Breast epithelium (tissue), 4 donors: Measurements from ENCODE around the gene HCFC1R1. TPM values are rescaled to one million over a fixed set of nuclear protein-coding genes. Genes with fewer than 3 reads are reported as not detected.

Experiments used
- DNase-seq, 2 donors: peaks; one replicate each; pipeline ENCODE4 v3.0.0-alpha.2; 2019; ENCODE audit warnings: low spot score in 2 of 2
- H3K27ac ChIP-seq, 2 donors: fragments of 200-600 bp; sonication (generic) in 1 of 2; one replicate each; pipeline ENCODE4 v1.5.1; 2016 to 2019; ENCODE audit warnings: mild to moderate bottlenecking in 1 of 2
- H3K27me3 ChIP-seq, 2 donors: fragments of 200-600 bp; sonication (generic) in 1 of 2; one replicate each; pipeline versions ENCODE4 v1.5.1 to v1.6.0; 2017 to 2019; ENCODE audit warnings: control low read depth in 1 of 2, mild to moderate bottlenecking in 1 of 2
- H3K36me3 ChIP-seq: fragments of 200-600 bp; one replicate; pipeline ENCODE4 v1.5.1; 2019
- H3K4me1 ChIP-seq, 2 donors: fragments of 200-600 bp; sonication (generic); one replicate each; pipeline ENCODE4 v1.5.1; 2016 to 2019; ENCODE audit warnings: control low read depth in 1 of 2
- H3K4me3 ChIP-seq, 3 donors: fragments of 200-600 bp; sonication (generic); 1 replicate in 2 of 3; 2 replicates in 1 of 3; pipeline ENCODE4 v1.5.1; 2016 to 2019; ENCODE audit warnings: mild to moderate bottlenecking in 3 of 3, moderate library complexity in 2 of 3
- H3K9me3 ChIP-seq, 2 donors: fragments of 200-600 bp; sonication (generic) in 1 of 2; one replicate each; pipeline ENCODE4 v1.5.1; 2016 to 2019; ENCODE audit warnings: control low read depth in 1 of 2
- CTCF ChIP-seq, 3 donors: fragments of 450-650 bp; IDR thresholded peaks; one replicate each; pipeline ENCODE4 v1.5.1; 2016 to 2017; ENCODE audit warnings: antibody characterized with exemption in 3 of 3, mild to moderate bottlenecking in 3 of 3, moderate library complexity in 3 of 3
- POLR2A ChIP-seq: fragments of 450-650 bp; IDR thresholded peaks from one replicate; pipeline ENCODE4 v1.6.1; 2016; ENCODE audit warnings: antibody characterized with exemption, mild to moderate bottlenecking, moderate library complexity
- POLR2AphosphoS5 ChIP-seq, 3 donors: sonication (generic); formaldehyde crosslinking; IDR thresholded peaks; one replicate each; pipeline ENCODE4 v1.6.1; 2017; ENCODE audit warnings: antibody characterized with exemption in 3 of 3
- intact Hi-C: fragments of 100-400 bp; cut with DNase I; formaldehyde crosslinking; loops from one replicate; pipeline ENCODE4 v1.15.1; 2023; ENCODE audit warnings: low total_unique reads
- total RNA-seq, 3 donors: library from RNA; depleted of rRNA; stranded (reverse); fragments of >200 nt; gene quantifications; one replicate each; pipeline ENCODE4 v1.1.0, GENCODE V29; 2016

Gene HCFC1R1
- total RNA-seq, 3 donors from 2014 or later, result 8.8 to 26.5 (median 17.3) TPM

DNA sequence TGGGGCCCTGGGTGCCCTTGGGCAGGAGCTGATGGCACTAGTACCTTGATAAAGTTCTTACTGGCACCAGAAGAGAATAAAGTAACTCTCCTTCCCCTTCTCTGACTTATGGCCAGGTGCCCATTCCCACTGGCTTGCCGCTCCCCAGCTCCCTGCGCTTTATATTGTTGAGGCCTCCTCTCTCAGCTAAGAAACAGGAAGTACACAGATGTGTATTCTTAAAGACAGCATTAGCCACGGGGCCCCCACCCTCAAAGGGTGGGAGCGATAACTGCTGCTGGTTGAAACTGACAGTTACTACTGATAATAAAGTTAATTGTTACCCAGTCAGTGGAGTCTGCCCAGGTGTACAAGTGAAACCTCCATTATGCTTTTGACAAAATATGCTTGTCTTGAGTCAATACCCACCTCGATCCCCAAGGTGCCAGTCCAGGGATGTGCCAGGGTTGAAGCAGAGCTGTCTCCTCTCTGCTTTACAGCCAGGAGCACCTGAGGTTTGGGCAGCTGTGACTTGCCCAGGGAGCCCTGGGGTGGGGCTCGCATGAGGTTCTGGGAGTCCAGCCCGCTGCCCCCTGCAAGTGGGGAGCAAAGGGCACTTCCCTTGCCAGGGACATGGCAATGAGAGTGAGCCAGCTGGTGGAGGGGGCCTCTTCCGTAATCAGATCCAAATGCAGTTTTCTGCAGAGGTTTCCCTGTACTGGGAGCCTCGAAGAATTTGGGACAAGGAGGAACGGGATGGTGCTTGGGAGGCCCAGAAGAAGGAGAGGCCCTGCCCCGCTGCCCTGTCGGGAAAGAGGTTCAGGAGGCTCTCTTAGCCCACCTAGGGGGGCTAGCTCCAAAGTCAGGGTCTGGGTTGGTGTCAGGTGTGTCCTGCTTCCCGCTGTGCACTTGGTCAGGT is 16.4 kb downstream of the HCFC1R1 start:
- Histone ChIP-seq H3K27ac (no peak overlapping the region), H3K36me3 (no peaks in the 10 kb centered on the region), H3K4me1 (no peaks in the 10 kb centered on the region), H3K9me3 (no peaks in the 10 kb centered on the region), H3K27me3 (peaks cover 0 to 16% of the 10 kb centered on the region in 2 donors), H3K4me3 (no peak overlapping the region)
- TF ChIP-seq POLR2A, result no peak
- no peak for TF ChIP-seq POLR2AphosphoS5 (IDR thresholded peaks at IDR 0.05)
- TF ChIP-seq CTCF (IDR thresholded peaks at IDR 0.05), result no peak
- no peak for DNase-seq
- intact Hi-C loops, result no loop called here

DNA sequence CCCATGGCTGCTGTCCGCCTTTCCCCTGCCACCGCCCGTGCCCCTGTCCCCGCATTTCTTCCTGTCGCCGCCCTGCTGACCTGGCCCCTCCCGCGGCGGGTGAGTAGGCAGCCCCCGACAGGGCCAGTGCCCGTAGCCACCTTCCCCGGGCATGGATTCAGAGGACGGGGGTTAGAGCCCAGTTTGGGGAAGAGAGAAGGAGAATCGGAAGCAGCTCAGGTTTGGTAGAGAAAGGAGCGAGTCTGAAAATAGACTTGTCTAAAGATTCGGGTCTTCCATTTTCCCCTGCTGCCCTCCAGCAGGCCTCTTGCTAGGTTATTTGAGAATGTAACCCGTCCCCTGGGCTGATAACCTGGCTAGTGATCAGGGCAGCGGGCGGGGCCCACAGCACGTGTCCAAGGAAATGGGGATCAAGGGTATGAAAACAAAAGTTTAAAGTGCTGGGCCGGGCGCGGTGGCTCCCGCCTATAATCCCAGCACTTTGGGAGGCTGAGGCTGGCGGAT is 18.9 kb downstream of the HCFC1R1 start:
- H3K9me3 ChIP-seq, result no peaks in the 10 kb centered on the region
- H3K27me3 ChIP-seq, result peaks cover 0 to 2% of the 10 kb centered on the region in 2 donors
- no peaks in the 10 kb centered on the region for H3K36me3 ChIP-seq
- no peak for DNase-seq
- no peak overlapping the region for H3K27ac ChIP-seq
- H3K4me3 ChIP-seq, result peak overlapping the region; percentile 17 to 63 (median 43)
- TF ChIP-seq POLR2A (no peak), POLR2AphosphoS5 (IDR thresholded peaks at IDR 0.05) (no peak), CTCF (IDR thresholded peaks at IDR 0.05) (no peak)
- H3K4me1 ChIP-seq, result no peaks in the 10 kb centered on the region
- intact Hi-C loops, result no loop called here

DNA sequence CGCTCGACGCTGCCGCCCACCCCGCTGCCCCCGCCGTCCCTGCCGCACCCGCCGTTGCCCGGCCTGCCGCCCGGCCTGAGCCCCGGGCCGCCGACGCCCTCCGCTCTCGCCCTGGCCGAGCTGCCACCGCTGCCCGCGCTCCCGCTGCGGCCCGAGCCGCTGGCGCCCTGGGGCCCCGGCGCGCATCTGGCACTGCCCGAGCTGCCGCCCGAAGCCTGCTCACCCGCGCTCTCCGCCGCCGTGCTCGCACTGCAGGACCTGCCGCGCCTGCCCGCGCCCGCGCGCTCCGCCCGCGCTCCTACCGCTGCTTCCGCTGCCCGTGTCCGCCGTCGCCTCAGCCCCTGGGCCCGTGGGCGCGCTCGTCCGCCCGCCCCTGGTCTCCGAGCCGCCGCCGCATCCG is 19.4 kb downstream of the HCFC1R1 start:
- no peak for DNase-seq
- Histone ChIP-seq H3K27me3 (peaks cover 0 to 2% of the 10 kb centered on the region in 2 donors), H3K4me1 (no peaks in the 10 kb centered on the region), H3K27ac (peak overlapping the region in 1 of 2 donors; percentile 48), H3K9me3 (no peaks in the 10 kb centered on the region), H3K4me3 (peak overlapping the region in 2 of 3 donors; percentile 43 to 63), H3K36me3 (no peaks in the 10 kb centered on the region)
- intact Hi-C loops, result no loop called here
- TF ChIP-seq CTCF (IDR thresholded peaks at IDR 0.05), result no peak
- no peak for TF ChIP-seq POLR2A
- no peak for TF ChIP-seq POLR2AphosphoS5 (IDR thresholded peaks at IDR 0.05)

- H3K27ac ChIP-seq, result peak overlapping the region in 1 of 2 donors; percentile 48
- no peaks in the 10 kb centered on the region for H3K36me3 ChIP-seq
- TF ChIP-seq POLR2A (no peak), CTCF (IDR thresholded peaks at IDR 0.05) (peak in 1 of 3 donors; percentile 47), POLR2AphosphoS5 (IDR thresholded peaks at IDR 0.05) (peak in 1 of 3 donors; percentile 25)
- H3K4me3 ChIP-seq, result peak overlapping the region; percentile 17 to 63 (median 43)
- intact Hi-C loops, result no loop called here
- DNase-seq, result peak; percentile 98
- no peaks in the 10 kb centered on the region for H3K9me3 ChIP-seq
- no peaks in the 10 kb centered on the region for H3K4me1 ChIP-seq
- H3K27me3 ChIP-seq, result peaks cover 0 to 2% of the 10 kb centered on the region in 2 donors
These were observed 20.0 kb downstream of the HCFC1R1 start for GRCh38 chr16:3003582-3004270.
